HFF-Myc (cell line): ENCODE results near the gene MAP3K7CL.

Experiments used
- DNase-seq: peaks from one replicate; pipeline ENCODE4 v3.0.0-alpha.2; 2011; ENCODE audit warnings: low read depth; ENCODE audit errors: extremely low read depth
- H3K4me3 ChIP-seq: replicated peaks from 2 replicates; pipeline ENCODE4 v1.5.1; 2011; ENCODE audit warnings: low read depth, mild to moderate bottlenecking, control low read depth, low read length
- TF ChIP-seq, protein P1 (sequence below): IDR thresholded peaks from 2 replicates; pipeline ENCODE4 v1.5.1; 2012; ENCODE audit warnings: mild to moderate bottlenecking, low read depth, low read length, control low read depth; ENCODE audit errors: missing control alignments

Gene MAP3K7CL

GRCh38 chr21:29092102-29092959, 38.1 kb upstream of the MAP3K7CL start:
- H3K4me3 ChIP-seq: no peak overlapping the region
- TF ChIP-seq, protein P1, sequence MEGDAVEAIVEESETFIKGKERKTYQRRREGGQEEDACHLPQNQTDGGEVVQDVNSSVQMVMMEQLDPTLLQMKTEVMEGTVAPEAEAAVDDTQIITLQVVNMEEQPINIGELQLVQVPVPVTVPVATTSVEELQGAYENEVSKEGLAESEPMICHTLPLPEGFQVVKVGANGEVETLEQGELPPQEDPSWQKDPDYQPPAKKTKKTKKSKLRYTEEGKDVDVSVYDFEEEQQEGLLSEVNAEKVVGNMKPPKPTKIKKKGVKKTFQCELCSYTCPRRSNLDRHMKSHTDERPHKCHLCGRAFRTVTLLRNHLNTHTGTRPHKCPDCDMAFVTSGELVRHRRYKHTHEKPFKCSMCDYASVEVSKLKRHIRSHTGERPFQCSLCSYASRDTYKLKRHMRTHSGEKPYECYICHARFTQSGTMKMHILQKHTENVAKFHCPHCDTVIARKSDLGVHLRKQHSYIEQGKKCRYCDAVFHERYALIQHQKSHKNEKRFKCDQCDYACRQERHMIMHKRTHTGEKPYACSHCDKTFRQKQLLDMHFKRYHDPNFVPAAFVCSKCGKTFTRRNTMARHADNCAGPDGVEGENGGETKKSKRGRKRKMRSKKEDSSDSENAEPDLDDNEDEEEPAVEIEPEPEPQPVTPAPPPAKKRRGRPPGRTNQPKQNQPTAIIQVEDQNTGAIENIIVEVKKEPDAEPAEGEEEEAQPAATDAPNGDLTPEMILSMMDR: no peak
- no peak for DNase-seq

- no peak overlapping the region for H3K4me3 ChIP-seq
- TF ChIP-seq, protein P1: no peak
- DNase-seq: no peak
These were observed 34.0 kb upstream of the MAP3K7CL start for GRCh38 chr21:29096218-29097015.

DNA sequence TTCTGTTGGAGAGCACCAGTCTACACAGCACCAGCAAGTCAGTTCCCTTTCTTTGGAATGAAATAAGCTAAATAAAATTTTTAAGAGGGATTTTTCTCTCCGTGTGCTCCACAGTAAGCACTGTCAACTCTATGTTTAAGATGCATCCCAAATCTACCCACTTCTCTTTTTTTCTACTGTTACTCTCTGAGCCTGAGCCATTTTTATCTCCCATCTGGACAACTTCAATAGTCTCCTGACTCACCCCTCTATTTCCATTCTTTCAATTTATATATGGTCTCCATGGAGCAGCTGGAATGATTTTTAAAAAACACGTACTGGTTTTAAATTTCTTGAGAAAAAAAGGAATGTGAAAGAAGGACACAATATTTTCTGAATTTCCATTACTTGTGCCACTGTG, 32.3 kb upstream of the MAP3K7CL start:
- no peak overlapping the region for H3K4me3 ChIP-seq
- TF ChIP-seq, protein P1: no peak
- no peak for DNase-seq

DNA sequence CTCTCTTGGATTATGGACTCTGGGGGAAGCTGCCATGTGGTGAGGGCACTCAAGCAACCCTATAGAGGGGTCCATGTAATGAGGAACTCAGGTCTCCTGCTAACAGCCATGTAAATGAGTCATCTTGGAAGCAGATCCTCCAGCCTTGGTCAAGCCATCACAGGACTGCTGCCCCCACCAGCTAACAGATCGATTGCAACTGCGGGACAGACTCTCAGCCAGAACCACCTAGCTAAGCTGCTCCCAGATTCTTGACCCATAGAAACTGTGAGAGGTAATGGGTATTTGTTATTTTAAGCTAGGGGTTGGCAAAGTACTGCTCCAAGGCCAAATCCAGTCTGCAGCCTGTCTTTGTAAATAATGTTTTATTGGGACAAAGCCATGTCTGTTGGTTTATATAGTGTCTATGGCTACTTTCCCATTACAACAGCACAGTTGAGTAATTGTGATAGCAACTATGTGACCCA, 27.6 kb upstream of the MAP3K7CL start:
- DNase-seq: no peak
- TF ChIP-seq, protein P1: no peak
- no peak overlapping the region for H3K4me3 ChIP-seq

GRCh38 chr21:29104239-29104708, 26.2 kb upstream of the MAP3K7CL start:
- no peak for DNase-seq
- TF ChIP-seq, protein P1: no peak
- H3K4me3 ChIP-seq: no peak overlapping the region

GRCh38 chr21:29105218-29105617, 25.2 kb upstream of the MAP3K7CL start:
- TF ChIP-seq, protein P1: no peak
- H3K4me3 ChIP-seq: no peak overlapping the region
- no peak for DNase-seq
